ENCODE measurements around the gene SNTB2.
"Not testable (repeated sequence)": the region's sequence is repeated elsewhere in the genome, so short reads cannot be mapped to it uniquely, and the experiment has no call there.

Gene SNTB2

DNA sequence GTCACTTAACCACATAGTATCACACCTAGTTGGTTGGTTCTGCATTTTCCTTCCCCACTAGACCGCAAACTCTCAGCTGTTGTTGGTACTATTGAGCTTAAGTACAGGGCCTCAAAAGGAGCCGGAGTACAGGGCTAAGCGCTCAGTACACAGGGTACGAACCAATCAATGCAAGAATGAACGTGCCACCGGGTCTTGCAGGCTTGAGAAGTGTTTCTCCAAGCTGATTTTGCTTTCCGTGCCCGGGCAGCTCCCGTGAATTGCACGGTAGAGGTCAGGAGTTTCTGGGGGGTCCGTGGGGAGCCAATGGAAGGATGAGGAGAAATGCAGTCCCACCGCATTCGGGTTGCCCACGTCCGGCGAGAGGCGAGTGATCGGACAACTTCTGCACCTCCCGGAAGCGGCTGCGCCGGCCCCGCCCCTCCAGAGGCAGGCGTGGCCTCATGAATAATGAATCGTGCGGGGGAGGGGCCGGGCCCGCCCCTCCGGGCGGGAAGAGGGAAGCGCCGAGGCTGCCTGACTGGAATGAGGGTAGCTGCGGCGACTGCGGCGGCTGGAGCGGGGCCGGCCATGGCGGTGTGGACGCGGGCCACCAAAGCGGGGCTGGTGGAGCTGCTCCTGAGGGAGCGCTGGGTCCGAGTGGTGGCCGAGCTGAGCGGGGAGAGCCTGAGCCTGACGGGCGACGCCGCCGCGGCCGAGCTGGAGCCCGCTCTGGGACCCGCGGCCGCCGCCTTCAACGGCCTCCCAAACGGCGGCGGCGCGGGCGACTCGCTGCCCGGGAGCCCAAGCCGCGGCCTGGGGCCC is at the start of gene SNTB2:
SNTB2 (plus strand) TSS at position 523 of the 804 bp plus-strand sequence; CDS start at position 526, 3 bp downstream.
- TF ChIP-seq, protein P1, sequence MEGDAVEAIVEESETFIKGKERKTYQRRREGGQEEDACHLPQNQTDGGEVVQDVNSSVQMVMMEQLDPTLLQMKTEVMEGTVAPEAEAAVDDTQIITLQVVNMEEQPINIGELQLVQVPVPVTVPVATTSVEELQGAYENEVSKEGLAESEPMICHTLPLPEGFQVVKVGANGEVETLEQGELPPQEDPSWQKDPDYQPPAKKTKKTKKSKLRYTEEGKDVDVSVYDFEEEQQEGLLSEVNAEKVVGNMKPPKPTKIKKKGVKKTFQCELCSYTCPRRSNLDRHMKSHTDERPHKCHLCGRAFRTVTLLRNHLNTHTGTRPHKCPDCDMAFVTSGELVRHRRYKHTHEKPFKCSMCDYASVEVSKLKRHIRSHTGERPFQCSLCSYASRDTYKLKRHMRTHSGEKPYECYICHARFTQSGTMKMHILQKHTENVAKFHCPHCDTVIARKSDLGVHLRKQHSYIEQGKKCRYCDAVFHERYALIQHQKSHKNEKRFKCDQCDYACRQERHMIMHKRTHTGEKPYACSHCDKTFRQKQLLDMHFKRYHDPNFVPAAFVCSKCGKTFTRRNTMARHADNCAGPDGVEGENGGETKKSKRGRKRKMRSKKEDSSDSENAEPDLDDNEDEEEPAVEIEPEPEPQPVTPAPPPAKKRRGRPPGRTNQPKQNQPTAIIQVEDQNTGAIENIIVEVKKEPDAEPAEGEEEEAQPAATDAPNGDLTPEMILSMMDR (IDR thresholded peaks at IDR 0.05; ENCODE audit: extremely low read depth, missing control alignments): no peak
- DNase-seq (ENCODE audit: low spot score): peak; percentile 93

DNA sequence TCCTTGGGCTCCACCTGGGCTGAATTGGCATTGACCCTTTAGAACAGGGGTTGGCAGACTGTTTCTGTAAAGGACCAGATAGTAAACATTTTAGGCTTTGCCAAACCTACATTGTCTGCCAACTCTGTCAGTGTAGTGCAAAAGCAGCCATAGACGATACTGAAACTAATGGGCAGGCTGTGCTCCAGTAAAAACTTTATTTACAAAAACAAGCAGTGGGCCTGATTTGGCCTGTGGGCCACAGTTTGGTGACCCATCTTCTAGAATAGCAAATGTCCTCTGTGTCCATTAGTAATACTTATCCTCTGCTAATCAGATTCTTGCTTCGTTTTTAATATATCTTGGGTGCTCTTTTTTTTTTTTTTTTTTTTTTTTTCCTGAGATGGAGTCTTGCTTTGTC is 48.4 kb upstream of the SNTB2 start:
- DNase-seq (ENCODE audit: low spot score): no peak

DNA sequence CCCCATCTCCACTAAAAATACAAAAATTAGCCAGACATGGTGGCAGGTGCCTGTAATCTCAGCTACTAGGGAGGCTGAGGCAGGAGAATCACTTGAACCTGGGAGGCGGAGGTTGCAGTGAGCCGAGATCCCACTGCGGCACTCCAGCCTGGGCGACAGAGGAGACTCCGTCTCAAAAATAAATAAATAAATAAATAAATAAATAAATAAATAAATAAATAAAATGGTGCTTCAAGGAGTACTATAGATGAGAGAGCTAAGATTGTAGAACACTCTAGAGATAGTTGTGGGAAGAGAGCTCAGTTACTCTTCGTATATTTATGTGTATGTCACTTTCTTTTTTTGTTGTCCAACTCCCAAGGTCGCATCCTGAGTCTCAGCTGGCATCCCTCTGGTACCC is 47.5 kb upstream of the SNTB2 start:
- DNase-seq (ENCODE audit: low spot score): not testable (repeated sequence)

More for the DNA sequence above, 48.4 kb upstream of the SNTB2 start:
- TF ChIP-seq, protein P1 (IDR thresholded peaks at IDR 0.05; ENCODE audit: extremely low read depth, missing control alignments): no peak

DNA sequence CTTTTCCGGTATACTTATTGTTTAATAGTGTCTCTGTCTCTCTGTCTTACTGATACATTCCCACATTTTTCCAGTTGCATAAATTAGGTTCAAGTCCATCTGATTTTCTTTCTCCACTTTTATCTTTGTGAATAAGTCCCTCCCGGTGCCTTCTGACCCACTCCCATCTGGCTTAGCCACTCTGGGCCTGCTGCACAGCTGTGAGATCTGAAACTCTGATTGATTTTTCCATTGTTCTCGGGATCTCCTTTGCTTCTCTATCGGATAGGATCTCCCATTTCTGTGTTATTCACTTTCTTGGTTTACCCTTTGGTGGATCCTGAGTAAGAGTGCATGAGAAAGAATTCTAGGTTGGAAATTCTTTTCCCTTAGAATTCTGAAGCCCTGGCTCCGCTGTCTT is 46.0 kb upstream of the SNTB2 start:
- no peak for DNase-seq (ENCODE audit: low spot score)
- TF ChIP-seq, protein P1 (IDR thresholded peaks at IDR 0.05; ENCODE audit: extremely low read depth, missing control alignments): no peak

DNA sequence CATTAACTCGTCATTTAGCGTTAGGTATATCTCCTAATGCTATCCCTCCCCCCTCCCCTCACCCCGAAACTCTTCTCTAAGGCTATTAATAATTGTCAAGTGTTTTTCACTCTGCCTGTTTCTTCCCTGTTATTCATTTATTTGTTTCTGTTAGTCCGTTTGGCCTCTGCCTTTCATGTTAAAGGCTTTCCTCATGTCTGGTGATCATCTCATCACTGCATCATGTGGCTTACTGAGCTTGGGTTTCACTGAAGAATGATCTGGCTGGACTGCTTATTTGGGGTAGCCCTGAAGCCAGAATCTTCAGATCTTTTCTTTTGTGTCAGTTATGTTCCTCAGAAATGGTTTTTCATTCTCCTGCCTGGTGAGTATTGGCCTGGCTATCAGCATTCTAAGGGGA is 45.0 kb upstream of the SNTB2 start:
- TF ChIP-seq, protein P1 (IDR thresholded peaks at IDR 0.05; ENCODE audit: extremely low read depth, missing control alignments): no peak
- no peak for DNase-seq (ENCODE audit: low spot score)

DNA sequence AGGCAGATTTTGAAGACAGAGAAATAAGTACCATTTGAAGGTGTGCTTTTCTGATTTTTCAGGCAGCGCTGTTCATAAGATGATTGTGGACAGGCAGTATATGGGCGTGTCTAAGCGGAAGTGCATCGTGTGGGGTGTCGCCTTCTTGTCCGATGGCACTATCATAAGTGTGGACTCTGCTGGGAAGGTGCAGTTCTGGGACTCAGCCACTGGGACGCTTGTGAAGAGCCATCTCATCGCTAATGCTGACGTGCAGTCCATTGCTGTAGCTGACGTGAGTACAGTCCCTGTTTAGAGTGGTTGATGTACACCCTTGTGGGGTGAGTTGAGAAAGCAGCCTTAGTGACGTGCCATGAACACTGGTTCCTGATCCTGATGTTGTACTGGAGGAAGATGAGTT is 43.8 kb upstream of the SNTB2 start:
- DNase-seq (ENCODE audit: low spot score): no peak
- TF ChIP-seq, protein P1 (IDR thresholded peaks at IDR 0.05; ENCODE audit: extremely low read depth, missing control alignments): no peak

DNA sequence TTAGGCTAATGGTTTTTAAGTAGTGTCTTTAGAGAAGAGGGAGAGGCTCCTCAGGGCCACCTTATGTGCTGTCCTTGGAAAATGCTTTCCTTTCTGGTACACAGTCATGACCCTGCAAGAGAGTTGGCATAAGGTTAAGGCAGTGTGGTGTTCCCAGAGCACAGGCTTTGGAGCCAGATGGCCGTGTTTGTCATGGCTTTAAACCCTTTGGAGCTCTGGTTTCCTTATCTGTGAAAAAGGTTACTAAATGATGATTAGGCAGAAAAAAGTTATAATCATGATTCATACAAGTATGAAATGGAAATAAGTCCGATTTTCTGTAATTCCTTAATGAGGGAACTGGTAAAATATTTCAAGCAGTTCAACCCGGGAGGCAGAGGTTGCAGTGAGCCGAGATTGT is 41.3 kb upstream of the SNTB2 start:
- TF ChIP-seq, protein P1 (IDR thresholded peaks at IDR 0.05; ENCODE audit: extremely low read depth, missing control alignments): no peak
- DNase-seq (ENCODE audit: low spot score): no peak

DNA sequence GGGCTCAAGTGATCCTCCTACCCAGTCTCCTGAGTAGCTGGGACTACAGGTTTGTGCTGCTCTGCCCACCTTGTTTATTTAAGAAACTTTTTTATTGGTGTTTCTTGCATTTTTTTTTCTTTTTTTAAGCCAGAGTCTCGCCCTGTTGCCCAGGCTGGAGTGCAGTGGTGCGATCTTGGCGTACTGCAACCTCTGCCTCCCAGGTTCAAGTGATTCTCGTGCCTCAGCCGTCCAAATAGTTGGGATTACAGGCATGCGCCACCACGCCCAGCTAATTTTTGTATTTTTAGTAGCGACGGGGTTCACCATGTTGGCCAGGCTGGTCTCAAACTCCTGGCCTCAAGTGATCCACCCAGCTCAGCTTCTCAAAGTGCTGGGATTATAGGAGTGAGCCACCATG is 37.3 kb upstream of the SNTB2 start:
- DNase-seq (ENCODE audit: low spot score): not testable (repeated sequence)

Data from GM20000 (cell line).